NT2/D1 (cell line): ENCODE measurements around the gene PRPSAP2.

ENCODE experiments used
- SUZ12 ChIP-seq: IDR thresholded peaks from 2 replicates; pipeline ENCODE4 v1.6.1; 2011; ENCODE audit not compliant: insufficient read length, insufficient read depth; ENCODE audit errors: extremely low read depth
- YY1 ChIP-seq: IDR thresholded peaks from 2 replicates; pipeline ENCODE4 v1.6.1; 2011; ENCODE audit not compliant: insufficient read length, insufficient read depth
- ZNF274 ChIP-seq: IDR thresholded peaks from 2 replicates; pipeline ENCODE4 v1.6.1; 2011; ENCODE audit warnings: mild to moderate bottlenecking, low read depth, low read length

- no peak for TF ChIP-seq ZNF274
- no peak for TF ChIP-seq SUZ12
- TF ChIP-seq YY1: no peak
These were observed 53.0 kb downstream of the PRPSAP2 start for GRCh38 chr17:18910881-18911280.
